Parathyroid adenoma (tissue), 2 donors: ENCODE results near the gene TMEM69.
"Not testable (repeated sequence)": the region's sequence is repeated elsewhere in the genome, so short reads cannot be mapped to it uniquely, and the experiment has no call there.

ENCODE experiments used
- H2AFZ ChIP-seq: fragments of 300-600 bp; sonication (generic); one replicate; pipeline ENCODE4 v1.7.0; 2017; ENCODE audit warnings: antibody characterized with exemption, mild to moderate bottlenecking
- H3K27ac ChIP-seq: fragments of 300-600 bp; sonication (generic); one replicate; pipeline ENCODE4 v1.7.0; 2017
- H3K27me3 ChIP-seq: fragments of 300-600 bp; sonication (generic); one replicate; pipeline ENCODE4 v1.7.0; 2017; ENCODE audit warnings: low read length; ENCODE audit not compliant: control insufficient read depth, insufficient read depth
- H3K36me3 ChIP-seq: fragments of 300-600 bp; sonication (generic); one replicate; pipeline ENCODE4 v1.7.0; 2017; ENCODE audit warnings: low read length; ENCODE audit not compliant: control insufficient read depth, insufficient read depth
- H3K4me1 ChIP-seq: fragments of 300-600 bp; sonication (generic); one replicate; pipeline ENCODE4 v1.7.0; 2017; ENCODE audit warnings: control low read depth
- H3K4me2 ChIP-seq: fragments of 300-600 bp; sonication (generic); one replicate; pipeline ENCODE4 v1.7.0; 2017; ENCODE audit warnings: low read length
- H3K4me3 ChIP-seq: fragments of 300-600 bp; sonication (generic); one replicate; pipeline ENCODE4 v1.7.0; 2017; ENCODE audit warnings: low read depth, low read length
- H3K79me2 ChIP-seq: fragments of 300-600 bp; sonication (generic); one replicate; pipeline ENCODE4 v1.7.0; 2017; ENCODE audit warnings: control low read depth
- H3K9ac ChIP-seq: fragments of 300-600 bp; sonication (generic); one replicate; pipeline ENCODE4 v1.7.0; 2017; ENCODE audit warnings: mild to moderate bottlenecking
- H3K9me3 ChIP-seq: fragments of 300-600 bp; sonication (generic); one replicate; pipeline ENCODE4 v1.7.0; 2017; ENCODE audit warnings: low read length; ENCODE audit not compliant: control insufficient read depth
- CTCF ChIP-seq: fragments of 300-600 bp; sonication (generic); IDR thresholded peaks from one replicate; pipeline ENCODE4 v1.7.0; 2017; ENCODE audit warnings: antibody characterized with exemption, mild to moderate bottlenecking
- donor health status: primary hyperparathyroidism.

TMEM69 gene

GRCh38 chr1:45730075-45730779 is 42.2 kb downstream of the TMEM69 start:
- no peak for TF ChIP-seq CTCF
- Histone ChIP-seq H3K36me3 (no peaks in the 10 kb centered on the region), H3K4me2 (no peak overlapping the region), H3K4me1 (no peaks in the 10 kb centered on the region), H3K27me3 (no peaks in the 10 kb centered on the region), H3K4me3 (no peak overlapping the region), H3K9ac (no peak overlapping the region), H2AFZ (no peak overlapping the region), H3K27ac (no peak overlapping the region), H3K9me3 (no peaks in the 10 kb centered on the region), H3K79me2 (no peaks in the 10 kb centered on the region)

DNA sequence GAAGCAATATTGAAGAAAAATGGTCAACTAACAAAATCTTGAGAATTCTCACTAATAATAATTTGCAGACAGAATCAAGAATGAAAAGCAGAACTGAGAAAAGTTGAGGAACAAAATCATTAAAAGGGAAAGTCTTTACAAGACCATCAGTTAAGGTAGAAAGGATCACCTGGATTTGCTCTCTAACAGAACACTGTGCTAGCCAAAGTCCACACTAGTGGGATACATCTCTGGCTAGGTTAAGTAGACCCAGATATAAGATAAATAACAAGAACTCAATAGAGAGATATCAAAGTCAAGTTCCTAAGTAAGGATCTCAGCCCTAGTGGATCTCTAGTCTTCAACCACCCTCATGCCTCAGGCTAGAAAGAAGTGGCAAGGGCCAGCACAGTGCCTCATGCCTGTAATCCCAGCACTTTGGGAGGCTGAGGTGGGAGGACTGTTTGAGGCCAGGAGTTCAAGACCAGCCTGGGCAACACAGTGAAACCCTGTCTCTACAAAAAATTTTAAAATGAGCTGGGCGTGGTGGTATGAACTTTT is 42.9 kb downstream of the TMEM69 start:
- no peak for TF ChIP-seq CTCF
- Histone ChIP-seq H3K27me3 (no peaks in the 10 kb centered on the region), H3K9me3 (no peaks in the 10 kb centered on the region), H3K4me1 (no peaks in the 10 kb centered on the region), H3K4me2 (no peak overlapping the region), H3K36me3 (no peaks in the 10 kb centered on the region), H3K4me3 (no peak overlapping the region), H3K27ac (no peak overlapping the region), H3K9ac (no peak overlapping the region), H3K79me2 (no peaks in the 10 kb centered on the region), H2AFZ (no peak overlapping the region)

GRCh38 chr1:45739137-45739536 is 51.2 kb downstream of the TMEM69 start:
- H3K36me3 ChIP-seq, result no peaks in the 10 kb centered on the region
- H3K27me3 ChIP-seq, result no peaks in the 10 kb centered on the region
- H3K9ac ChIP-seq, result no peak overlapping the region
- no peak for TF ChIP-seq CTCF
- H3K4me2 ChIP-seq, result no peak overlapping the region
- H3K79me2 ChIP-seq, result no peaks in the 10 kb centered on the region
- no peaks in the 10 kb centered on the region for H3K9me3 ChIP-seq
- no peaks in the 10 kb centered on the region for H3K4me1 ChIP-seq
- H3K27ac ChIP-seq, result no peak overlapping the region
- no peak overlapping the region for H2AFZ ChIP-seq
- no peak overlapping the region for H3K4me3 ChIP-seq

- H3K4me2 ChIP-seq, H3K79me2 ChIP-seq, H3K27me3 ChIP-seq, H3K27ac ChIP-seq, H2AFZ ChIP-seq, H3K4me3 ChIP-seq, H3K9me3 ChIP-seq, H3K36me3 ChIP-seq, H3K4me1 ChIP-seq, H3K9ac ChIP-seq: not testable (repeated sequence)
Measured at GRCh38 chr1:45739641-45740156, 51.7 kb downstream of the TMEM69 start.
